NCI-H1092 (cell line): ENCODE measurements around the gene C9orf72.

Experiments
- DNase-seq: peaks from one replicate; lab custom pipeline; 2025; lab: John Stamatoyannopoulos, UW

The C9orf72 gene

DNA sequence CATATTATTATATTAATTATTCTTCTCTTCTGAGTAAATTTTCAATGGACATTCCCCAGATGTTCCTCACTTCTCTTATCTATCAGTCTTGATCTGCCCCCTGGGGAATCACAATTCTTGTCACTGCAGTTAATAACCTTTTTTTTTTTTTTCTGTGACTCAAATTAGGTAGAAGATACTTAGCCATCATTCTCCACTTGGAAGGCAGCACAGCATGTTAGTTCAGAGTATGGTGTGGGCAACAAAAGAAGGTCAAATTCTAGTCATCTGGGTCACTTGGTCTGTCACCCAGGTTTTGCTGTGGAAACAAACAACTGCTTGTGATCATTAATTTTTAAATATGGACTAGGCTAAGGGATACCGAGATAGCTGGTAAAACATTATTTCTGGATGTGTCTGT, 35.5 kb downstream of the C9orf72 start:
- DNase-seq, result no peak

GRCh38 chr9:27537027-27537435, 36.2 kb downstream of the C9orf72 start:
- DNase-seq, result no peak

DNA sequence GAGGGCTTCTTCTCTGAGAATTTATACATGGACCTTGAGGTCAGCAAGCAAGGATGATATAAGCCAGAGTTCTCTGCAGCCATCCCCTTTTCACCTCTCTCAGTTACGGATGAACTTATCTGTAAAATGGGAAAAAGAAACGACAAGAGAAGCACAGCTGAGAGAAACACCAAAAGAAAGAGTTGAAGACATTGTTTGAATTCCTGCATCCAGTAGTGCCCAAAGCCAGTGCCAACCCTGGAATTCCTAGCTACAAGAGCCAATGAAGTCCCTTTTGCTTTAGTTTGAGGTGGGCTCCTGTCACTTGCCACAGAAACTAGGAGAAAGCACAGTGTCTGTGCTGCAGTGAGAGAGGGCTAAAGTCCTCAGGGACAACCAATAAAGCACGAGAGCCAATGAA, 37.1 kb downstream of the C9orf72 start:
- no peak for DNase-seq

- DNase-seq, result no peak
These were observed 37.6 kb downstream of the C9orf72 start for GRCh38 chr9:27535701-27536118.

DNA sequence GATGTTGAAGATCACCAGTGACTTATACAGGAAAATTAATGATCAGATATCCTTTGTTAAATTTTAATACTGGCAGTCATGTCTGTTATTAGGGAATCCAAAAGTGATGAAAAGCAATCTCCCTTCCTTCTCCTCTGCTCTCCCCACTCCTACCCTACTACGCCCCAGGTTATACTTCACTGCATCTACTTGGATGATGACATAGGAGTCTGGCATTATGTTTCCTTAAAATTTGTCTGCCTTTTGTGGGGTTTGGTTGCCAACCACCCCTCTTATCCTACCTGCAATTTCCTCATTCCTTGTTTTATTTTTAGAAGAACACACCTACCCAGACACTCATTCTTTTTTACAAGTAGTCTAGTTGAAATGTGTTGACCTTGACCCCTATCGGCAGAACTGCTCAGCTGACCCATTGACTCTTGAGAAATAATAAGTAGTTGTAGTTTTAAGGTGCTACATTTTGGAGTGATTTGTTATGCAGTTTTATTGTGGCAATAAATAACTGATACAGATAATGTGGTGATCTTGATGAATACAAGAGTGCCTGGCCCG, 38.5 kb downstream of the C9orf72 start:
- no peak for DNase-seq

GRCh38 chr9:27534131-27534530, 39.1 kb downstream of the C9orf72 start:
- DNase-seq, result no peak

GRCh38 chr9:27533311-27533710, 40.0 kb downstream of the C9orf72 start:
- DNase-seq, result no peak

- DNase-seq, result no peak
These were observed 41.2 kb downstream of the C9orf72 start for GRCh38 chr9:27532046-27532445.

GRCh38 chr9:27530915-27531755, 42.1 kb downstream of the C9orf72 start:
- no peak for DNase-seq

GRCh38 chr9:27529316-27530278, 43.7 kb downstream of the C9orf72 start, which contains the start of gene MOB3B:
Gene MOB3B, minus strand, starts transcription at chr9:27529814. Its CDS starts 74,264 bp downstream, at chr9:27455550.
- peak; percentile 75 for DNase-seq

GRCh38 chr9:27528886-27529315, 44.4 kb downstream of the C9orf72 start:
- no peak for DNase-seq

DNA sequence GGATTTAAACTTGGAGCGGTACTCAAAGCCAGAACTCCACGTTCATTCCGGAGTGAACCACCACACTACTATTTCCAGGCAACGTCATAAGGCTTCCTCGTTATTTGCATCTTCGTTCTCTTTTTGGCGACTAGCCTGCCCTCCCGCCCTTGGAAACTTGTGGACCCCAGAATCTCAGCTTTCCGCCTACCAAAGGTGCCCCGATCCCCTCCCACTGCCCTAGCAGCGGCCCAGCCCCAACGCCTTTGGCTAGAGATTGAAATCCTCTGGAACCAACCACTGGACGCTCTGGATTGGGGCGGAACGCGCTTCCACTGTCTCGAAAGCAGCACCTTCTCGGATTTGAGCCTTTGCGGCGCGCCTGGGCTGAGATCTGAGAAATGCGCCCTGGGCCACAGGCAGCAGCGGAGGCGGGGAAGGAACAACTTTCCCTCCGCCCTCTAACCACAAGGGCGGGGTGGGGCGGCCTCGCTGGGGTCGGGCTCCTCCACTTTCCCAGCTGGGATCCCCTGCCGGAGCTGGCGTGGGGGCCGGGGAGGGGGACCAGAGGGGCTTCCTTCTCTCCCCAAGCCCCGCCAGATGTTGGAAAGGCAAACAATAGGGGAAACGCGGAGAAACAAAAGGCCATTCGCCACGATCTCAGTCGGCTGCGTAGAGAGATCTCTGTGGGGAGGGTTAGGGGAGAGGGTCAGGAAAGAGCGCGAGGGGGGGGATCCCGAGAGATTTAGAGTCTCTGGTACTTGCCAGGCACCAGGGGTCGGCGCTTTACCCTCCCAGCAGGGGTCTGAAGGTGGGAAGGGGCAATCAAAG, 45.0 kb downstream of the C9orf72 start:
- no peak for DNase-seq

DNA sequence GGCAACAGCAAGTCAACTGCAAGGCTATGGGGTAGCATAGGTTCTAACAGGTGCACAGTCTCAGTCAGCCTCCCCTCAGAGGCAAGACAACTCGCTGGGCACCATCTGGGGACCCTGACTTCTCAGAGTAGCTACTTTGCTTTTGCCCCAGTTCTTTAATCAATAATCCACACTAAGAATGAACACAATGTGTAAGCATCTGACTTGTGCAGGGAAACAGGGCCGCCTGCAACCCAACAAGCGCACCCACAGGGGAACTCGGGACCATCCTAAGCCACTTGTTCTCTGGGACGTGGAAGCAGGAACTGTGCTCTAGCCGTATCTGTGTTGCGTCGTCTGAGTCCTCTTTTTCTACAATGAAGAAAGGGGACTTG, 45.6 kb downstream of the C9orf72 start:
- no peak for DNase-seq

- DNase-seq, result no peak
These were observed 49.0 kb downstream of the C9orf72 start, which contains the start of gene IFNK for GRCh38 chr9:27524236-27524635. Gene IFNK, plus strand, starts transcription at chr9:27524290. Its CDS starts 47 bp downstream, at chr9:27524337.

GRCh38 chr9:27523141-27523540, 50.1 kb downstream of the C9orf72 start:
- no peak for DNase-seq

DNA sequence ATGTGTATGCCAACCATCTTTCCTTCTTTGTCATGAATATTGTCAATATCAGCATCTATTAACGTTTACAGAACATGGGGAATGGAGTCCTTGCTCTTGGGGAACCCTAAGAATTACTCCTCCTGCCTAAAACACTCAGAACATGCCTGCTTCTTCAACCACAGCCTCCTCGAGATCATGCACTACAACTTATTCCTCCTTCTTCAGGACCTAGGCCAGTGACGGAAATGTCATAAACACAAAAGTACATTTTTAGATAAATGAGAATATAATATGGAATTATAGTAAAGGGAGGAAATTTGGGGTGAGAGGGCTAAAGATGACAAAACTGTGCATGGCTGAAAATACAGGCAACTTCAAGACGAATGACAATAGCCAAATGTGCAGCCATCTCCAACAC, 52.3 kb downstream of the C9orf72 start:
- DNase-seq, result no peak

- no peak for DNase-seq
These were observed 53.5 kb downstream of the C9orf72 start for GRCh38 chr9:27519466-27520465.

GRCh38 chr9:27518809-27519208, 54.5 kb downstream of the C9orf72 start:
- DNase-seq, result no peak

- DNase-seq, result no peak
These were observed 55.3 kb downstream of the C9orf72 start for GRCh38 chr9:27518006-27518405.

DNA sequence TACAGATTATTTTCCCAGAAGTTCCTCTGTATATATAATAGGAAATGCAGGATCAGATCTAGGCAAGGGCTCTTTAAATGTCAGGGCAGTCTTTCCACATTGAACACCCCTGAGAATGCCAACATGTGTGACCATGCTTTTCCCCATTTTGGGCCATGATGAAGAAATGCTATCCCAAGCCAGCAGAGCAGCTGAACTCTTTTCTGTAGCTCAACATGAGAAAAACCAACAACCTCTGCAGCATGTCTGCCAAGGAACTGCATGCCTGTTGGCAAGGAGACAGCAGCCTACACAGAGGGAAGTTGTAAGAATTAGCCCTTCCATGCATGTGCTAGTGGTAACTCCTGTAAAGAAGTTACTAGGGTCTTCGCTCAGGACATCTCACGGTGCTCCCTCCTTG, 58.7 kb downstream of the C9orf72 start:
- no peak for DNase-seq
